Gastrocnemius medialis (tissue), 4 donors: Measurements from ENCODE around the gene EEFSEC.

Source experiments
- POLR2A ChIP-seq, 2 donors: fragments of 450-650 bp; IDR thresholded peaks; one replicate each; pipeline ENCODE4 v1.6.1; 2017; ENCODE audit warnings: antibody characterized with exemption in 2 of 2, mild to moderate bottlenecking in 2 of 2, moderate library complexity in 2 of 2
- TF ChIP-seq, protein P1 (sequence below), 5 experiments: fragments of 450-650 bp in 3 of 5; fragments of 200-600 bp in 2 of 5; sonication (generic) in 2 of 5; IDR thresholded peaks in 4 of 5; conservative IDR thresholded peaks in 1 of 5; 1 replicate in 4 of 5; 2 replicates in 1 of 5; pipeline ENCODE4 v1.5.1; 2016 to 2019; ENCODE audit warnings: antibody characterized with exemption in 5 of 5, mild to moderate bottlenecking in 3 of 5, moderate library complexity in 3 of 5

DNA sequence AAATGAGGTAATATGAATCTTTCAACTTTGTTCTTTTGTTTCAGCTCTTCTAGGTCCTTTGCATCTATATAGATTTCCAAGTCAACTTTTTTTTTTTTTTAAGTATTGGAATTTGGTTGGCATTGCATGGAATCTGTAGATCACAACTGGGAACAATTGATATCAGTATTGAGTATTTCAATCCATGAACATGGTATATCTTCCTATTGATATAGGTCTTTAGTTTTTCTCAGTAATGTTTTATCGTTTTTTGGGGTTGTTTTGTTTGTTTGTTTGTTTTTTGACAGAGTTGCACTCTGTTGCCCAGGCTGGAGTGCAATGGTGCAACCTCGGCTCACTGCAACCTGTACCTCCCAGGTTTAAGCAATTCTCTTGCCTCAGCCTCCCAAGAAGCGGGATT lies 137.2 kb downstream of the EEFSEC start:
- TF ChIP-seq, protein P1, sequence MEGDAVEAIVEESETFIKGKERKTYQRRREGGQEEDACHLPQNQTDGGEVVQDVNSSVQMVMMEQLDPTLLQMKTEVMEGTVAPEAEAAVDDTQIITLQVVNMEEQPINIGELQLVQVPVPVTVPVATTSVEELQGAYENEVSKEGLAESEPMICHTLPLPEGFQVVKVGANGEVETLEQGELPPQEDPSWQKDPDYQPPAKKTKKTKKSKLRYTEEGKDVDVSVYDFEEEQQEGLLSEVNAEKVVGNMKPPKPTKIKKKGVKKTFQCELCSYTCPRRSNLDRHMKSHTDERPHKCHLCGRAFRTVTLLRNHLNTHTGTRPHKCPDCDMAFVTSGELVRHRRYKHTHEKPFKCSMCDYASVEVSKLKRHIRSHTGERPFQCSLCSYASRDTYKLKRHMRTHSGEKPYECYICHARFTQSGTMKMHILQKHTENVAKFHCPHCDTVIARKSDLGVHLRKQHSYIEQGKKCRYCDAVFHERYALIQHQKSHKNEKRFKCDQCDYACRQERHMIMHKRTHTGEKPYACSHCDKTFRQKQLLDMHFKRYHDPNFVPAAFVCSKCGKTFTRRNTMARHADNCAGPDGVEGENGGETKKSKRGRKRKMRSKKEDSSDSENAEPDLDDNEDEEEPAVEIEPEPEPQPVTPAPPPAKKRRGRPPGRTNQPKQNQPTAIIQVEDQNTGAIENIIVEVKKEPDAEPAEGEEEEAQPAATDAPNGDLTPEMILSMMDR (IDR thresholded peaks at IDR 0.05 in 4 of 5, conservative IDR thresholded peaks at IDR 0.05 in 1 of 5) = no peak
- no peak for TF ChIP-seq POLR2A (IDR thresholded peaks at IDR 0.05)
